ENCODE data around the gene IPO4.

Gene IPO4

GRCh38 chr14:24147761-24148428 is 40.7 kb downstream of the IPO4 start:
- DNase-seq (ENCODE audit: low spot score) = no peak

GRCh38 chr14:24146978-24147760 is 41.4 kb downstream of the IPO4 start, which contains the start of gene RNF31:
Gene RNF31, plus strand, starts transcription at chr14:24147498. Its CDS starts 201 bp downstream, at chr14:24147699.
- DNase-seq (ENCODE audit: low spot score) = peak; percentile 95

- peak; percentile 93 for DNase-seq (ENCODE audit: low spot score)
These were observed 42.1 kb downstream of the IPO4 start, which contains the start of gene PSME2 for GRCh38 chr14:24146453-24146977. Gene PSME2, minus strand, starts transcription at chr14:24146610. Its CDS starts 29 bp downstream, at chr14:24146581.

- DNase-seq (ENCODE audit: low spot score) = no peak
These were observed 42.7 kb downstream of the IPO4 start for GRCh38 chr14:24145690-24146452.

- DNase-seq (ENCODE audit: low spot score) = no peak
These were observed 43.4 kb downstream of the IPO4 start for GRCh38 chr14:24145219-24145618.

- DNase-seq (ENCODE audit: low spot score) = no peak
These were observed 44.2 kb downstream of the IPO4 start for GRCh38 chr14:24144451-24144850.

- DNase-seq (ENCODE audit: low spot score) = no peak
These were observed 45.1 kb downstream of the IPO4 start for GRCh38 chr14:24143511-24143910.

- peak; percentile 94 for DNase-seq (ENCODE audit: low spot score)
These were observed 47.3 kb downstream of the IPO4 start, which contains the start of gene EMC9 for GRCh38 chr14:24141097-24141880. Gene EMC9, minus strand, starts transcription at chr14:24141591. Its CDS starts 287 bp downstream, at chr14:24141304.

- DNase-seq (ENCODE audit: low spot score) = no peak
These were observed 49.2 kb downstream of the IPO4 start for GRCh38 chr14:24139272-24139934.

- no peak for DNase-seq (ENCODE audit: low spot score)
These were observed 50.0 kb downstream of the IPO4 start for GRCh38 chr14:24138396-24139271.

- DNase-seq (ENCODE audit: low spot score) = no peak
These were observed 50.9 kb downstream of the IPO4 start for GRCh38 chr14:24137529-24138395.

GRCh38 chr14:24136684-24137528 is 51.7 kb downstream of the IPO4 start:
- no peak for DNase-seq (ENCODE audit: low spot score)

GRCh38 chr14:24135834-24136683 is 52.6 kb downstream of the IPO4 start, which contains the start of gene PSME1:
Gene PSME1, plus strand, starts transcription at chr14:24136194. Its CDS starts 69 bp downstream, at chr14:24136263.
- DNase-seq (ENCODE audit: low spot score) = peak; percentile 93

GRCh38 chr14:24135584-24135833 is 53.1 kb downstream of the IPO4 start:
- no peak for DNase-seq (ENCODE audit: low spot score)

- DNase-seq (ENCODE audit: low spot score) = no peak
These were observed 54.9 kb downstream of the IPO4 start for GRCh38 chr14:24133735-24134134.

GRCh38 chr14:24132976-24133375 is 55.6 kb downstream of the IPO4 start:
- DNase-seq (ENCODE audit: low spot score) = no peak

GRCh38 chr14:24132061-24132685 is 56.4 kb downstream of the IPO4 start:
- DNase-seq (ENCODE audit: low spot score) = no peak

Data from iPS-NIHi11 (cell line).